GM12874 (cell line): ENCODE measurements around the gene STAC.

ENCODE experiments used
- TF ChIP-seq, protein P1 (sequence below): IDR thresholded peaks from 2 replicates; pipeline ENCODE4 v1.5.1; 2011; ENCODE audit warnings: low read depth, mild to moderate bottlenecking, control low read depth, low read length, moderate library complexity; ENCODE audit not compliant: insufficient read depth

Gene STAC

GRCh38 chr3:36489679-36490425 lies 109.5 kb downstream of the STAC start:
- TF ChIP-seq, protein P1, sequence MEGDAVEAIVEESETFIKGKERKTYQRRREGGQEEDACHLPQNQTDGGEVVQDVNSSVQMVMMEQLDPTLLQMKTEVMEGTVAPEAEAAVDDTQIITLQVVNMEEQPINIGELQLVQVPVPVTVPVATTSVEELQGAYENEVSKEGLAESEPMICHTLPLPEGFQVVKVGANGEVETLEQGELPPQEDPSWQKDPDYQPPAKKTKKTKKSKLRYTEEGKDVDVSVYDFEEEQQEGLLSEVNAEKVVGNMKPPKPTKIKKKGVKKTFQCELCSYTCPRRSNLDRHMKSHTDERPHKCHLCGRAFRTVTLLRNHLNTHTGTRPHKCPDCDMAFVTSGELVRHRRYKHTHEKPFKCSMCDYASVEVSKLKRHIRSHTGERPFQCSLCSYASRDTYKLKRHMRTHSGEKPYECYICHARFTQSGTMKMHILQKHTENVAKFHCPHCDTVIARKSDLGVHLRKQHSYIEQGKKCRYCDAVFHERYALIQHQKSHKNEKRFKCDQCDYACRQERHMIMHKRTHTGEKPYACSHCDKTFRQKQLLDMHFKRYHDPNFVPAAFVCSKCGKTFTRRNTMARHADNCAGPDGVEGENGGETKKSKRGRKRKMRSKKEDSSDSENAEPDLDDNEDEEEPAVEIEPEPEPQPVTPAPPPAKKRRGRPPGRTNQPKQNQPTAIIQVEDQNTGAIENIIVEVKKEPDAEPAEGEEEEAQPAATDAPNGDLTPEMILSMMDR: no peak

DNA sequence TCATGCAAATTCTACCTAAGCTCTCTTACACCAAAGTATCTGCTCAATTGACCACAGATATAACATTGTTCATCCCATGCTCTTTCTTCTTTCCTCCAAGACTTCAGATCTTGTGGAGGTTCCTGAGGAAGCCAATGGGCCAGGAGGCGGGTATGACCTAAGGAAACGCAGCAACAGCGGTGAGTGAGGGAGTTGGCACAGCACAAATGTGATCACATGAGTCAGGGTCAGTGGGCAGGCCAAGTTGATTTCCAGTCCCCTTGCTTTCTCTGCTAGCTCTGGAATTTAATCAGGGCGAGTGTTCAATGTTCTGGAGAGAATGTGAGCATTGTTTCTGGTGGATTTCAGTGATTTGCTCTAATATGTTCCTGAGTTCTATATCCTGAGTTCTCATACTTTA lies 112.7 kb downstream of the STAC start:
- TF ChIP-seq, protein P1: no peak

- TF ChIP-seq, protein P1: no peak
Observed at GRCh38 chr3:36494461-36495109, 114.3 kb downstream of the STAC start.

- TF ChIP-seq, protein P1: no peak
Observed at GRCh38 chr3:36496684-36497633, 116.7 kb downstream of the STAC start.

GRCh38 chr3:36501616-36502015 lies 121.3 kb downstream of the STAC start:
- TF ChIP-seq, protein P1: no peak

DNA sequence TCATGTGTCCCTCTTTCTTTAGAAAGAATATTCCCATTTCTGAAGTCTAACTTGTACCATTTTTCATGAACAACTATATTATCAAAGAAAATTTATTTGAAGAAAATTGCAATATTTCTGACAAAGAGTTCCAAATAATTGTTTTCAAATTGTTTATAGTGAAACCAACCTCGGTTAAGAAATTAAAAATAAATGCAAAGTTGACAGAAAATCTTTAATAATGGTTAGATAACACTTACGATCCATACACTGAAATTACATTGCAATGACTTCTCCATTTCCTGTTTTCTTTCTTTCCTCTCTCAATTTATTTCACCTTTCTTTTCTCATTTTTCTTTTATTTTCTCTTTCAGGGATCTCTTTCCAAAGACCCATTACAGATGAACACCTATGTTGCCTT lies 125.1 kb downstream of the STAC start:
- TF ChIP-seq, protein P1: no peak
